GM21717 (cell line): ENCODE measurements around the gene CILP2.

Source experiments
- ATAC-seq: cut with Tn5 transposase; IDR thresholded peaks from one replicate; pipeline ENCODE4 v1.9.1; 2021; ENCODE audit warnings: mild to moderate bottlenecking, moderate library complexity; ENCODE audit not compliant: unreplicated experiment

Gene CILP2, protein sequence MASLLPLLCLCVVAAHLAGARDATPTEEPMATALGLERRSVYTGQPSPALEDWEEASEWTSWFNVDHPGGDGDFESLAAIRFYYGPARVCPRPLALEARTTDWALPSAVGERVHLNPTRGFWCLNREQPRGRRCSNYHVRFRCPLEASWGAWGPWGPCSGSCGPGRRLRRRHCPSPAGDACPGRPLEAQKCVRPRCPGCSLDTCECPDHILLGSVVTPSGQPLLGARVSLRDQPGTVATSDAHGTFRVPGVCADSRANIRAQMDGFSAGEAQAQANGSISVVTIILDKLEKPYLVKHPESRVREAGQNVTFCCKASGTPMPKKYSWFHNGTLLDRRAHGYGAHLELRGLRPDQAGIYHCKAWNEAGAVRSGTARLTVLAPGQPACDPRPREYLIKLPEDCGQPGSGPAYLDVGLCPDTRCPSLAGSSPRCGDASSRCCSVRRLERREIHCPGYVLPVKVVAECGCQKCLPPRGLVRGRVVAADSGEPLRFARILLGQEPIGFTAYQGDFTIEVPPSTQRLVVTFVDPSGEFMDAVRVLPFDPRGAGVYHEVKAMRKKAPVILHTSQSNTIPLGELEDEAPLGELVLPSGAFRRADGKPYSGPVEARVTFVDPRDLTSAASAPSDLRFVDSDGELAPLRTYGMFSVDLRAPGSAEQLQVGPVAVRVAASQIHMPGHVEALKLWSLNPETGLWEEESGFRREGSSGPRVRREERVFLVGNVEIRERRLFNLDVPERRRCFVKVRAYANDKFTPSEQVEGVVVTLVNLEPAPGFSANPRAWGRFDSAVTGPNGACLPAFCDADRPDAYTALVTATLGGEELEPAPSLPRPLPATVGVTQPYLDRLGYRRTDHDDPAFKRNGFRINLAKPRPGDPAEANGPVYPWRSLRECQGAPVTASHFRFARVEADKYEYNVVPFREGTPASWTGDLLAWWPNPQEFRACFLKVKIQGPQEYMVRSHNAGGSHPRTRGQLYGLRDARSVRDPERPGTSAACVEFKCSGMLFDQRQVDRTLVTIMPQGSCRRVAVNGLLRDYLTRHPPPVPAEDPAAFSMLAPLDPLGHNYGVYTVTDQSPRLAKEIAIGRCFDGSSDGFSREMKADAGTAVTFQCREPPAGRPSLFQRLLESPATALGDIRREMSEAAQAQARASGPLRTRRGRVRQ

DNA sequence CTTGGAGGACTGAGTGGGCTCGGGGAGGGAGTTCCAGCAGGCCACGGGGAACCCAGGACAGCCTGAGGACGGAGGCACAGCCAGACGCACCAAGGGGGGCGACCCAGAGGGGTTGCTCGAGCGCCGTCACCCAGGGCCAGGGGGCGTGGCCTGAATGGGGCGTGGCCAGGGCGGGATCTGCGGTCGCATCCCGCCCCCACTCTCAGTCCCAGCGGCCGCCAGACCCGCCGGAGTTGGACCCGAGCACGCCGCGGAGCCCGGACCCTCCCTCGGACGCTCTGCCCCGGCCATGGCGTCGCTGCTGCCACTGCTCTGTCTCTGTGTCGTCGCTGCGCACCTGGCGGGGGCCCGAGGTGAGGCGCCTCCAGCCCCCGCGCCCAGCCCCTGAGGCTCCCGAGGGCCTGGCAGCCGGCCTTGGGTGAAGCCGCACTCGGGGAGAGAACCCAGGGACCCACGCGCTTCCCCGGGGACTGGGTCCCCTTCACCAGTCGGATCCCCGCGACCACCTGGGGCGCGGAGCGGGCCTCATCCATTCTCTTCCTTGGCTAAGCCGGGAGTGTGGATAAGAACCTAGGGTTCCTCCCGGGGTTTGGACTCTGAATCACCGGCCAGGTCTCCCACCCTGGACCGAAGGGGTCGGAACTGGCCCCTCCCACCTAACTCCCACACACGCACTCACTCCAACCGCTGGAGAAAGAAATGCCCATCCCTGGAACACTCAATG, at the start of gene CILP2:
CILP2 (plus strand) TSS at position 205 of the 724 bp plus-strand sequence; CDS start at position 290, 85 bp downstream.
- no peak for ATAC-seq

DNA sequence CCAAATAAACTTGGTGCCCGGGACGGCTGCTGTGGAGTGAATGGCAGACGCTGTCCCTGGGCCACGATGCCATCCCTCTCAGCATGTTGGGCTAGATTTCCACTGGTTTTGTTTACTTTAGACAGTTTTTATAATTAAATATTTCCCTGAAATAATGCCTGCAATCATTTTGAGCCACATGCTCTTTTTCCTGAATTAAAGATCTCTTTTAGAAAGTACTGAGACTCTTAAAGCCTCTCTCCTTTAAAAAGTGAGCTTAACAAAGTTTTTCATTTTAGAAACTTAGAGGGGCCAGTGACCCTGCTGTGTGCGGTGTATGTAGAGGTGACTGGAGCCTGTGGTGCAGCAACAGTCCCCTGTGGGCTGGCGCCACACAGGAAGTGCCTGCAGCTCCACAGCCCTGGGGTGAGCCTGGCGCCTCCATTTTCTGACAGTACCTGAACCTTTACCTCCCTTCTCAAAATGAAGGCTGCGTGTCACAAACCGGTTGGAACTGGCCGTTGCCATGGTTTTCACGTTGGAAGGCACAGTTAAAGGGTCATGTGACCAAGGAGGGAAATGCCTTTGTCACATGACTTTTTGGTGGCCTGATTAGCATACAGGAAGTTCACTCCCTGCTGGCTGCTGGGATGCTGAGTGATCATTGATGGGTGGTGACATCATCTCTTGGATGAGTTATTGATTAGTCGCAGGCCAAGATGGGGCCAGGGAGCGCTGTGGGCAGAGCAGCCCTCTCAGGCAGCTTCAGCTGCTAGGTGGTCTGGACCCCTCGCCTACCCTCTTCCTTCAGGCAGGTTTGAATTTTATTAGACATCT, 49.0 kb upstream of the CILP2 start:
- peak; percentile 41 for ATAC-seq

DNA sequence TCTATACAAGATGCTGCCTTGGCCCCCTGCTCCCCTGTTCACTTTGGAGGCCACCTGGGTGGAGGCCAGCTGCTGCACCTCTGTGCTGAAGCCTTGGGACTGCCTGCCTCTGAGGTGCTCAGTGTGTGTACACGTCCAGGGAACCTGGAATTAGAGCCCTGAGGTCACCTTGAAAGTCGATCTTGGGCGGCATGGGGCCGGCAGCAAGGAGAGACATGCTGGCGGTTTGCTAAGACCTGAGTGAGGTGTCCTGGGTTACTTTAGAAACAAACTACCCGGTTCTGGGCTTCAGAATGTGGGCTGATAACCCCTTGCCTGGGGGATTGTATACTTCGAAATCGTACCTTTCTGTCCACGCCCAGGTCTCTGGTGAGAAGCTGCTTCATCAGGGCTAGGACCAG, 48.3 kb upstream of the CILP2 start:
- no peak for ATAC-seq

DNA sequence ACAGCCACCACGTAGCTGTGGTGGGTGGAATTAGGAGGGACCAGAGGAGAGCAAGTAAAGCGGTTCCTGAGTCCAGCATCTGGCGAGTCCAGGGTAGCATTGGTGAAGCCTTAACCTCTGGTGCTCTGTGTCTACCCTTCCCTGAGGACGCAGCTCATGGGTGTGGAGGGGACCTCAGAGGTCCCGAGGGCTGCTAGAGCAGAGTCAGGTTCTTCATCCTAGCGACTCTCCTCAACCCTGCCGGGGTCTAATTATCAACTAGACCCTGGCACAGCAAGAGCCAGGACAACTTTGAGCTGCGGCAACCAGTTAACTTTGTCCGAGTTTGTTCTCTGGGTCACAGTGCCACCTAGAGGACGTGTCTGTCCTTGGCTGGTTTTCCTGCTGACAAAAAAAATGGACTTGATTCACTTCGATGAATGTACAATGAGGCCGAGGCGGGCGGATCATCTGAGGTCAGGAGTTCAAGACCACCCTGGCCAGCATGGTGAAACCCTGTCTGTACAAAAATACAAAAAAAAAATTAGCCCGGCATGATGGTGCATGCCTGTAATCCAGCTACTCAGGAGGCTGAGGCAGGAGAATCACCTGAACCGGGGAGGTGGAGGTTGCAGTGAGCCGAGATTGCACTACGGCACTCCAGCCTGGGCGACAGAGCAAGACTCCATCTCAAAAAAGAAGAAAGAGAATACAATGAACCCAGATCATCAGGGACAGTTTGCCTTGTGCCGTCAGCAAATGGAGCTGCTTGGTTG, 47.7 kb upstream of the CILP2 start:
- no peak for ATAC-seq

DNA sequence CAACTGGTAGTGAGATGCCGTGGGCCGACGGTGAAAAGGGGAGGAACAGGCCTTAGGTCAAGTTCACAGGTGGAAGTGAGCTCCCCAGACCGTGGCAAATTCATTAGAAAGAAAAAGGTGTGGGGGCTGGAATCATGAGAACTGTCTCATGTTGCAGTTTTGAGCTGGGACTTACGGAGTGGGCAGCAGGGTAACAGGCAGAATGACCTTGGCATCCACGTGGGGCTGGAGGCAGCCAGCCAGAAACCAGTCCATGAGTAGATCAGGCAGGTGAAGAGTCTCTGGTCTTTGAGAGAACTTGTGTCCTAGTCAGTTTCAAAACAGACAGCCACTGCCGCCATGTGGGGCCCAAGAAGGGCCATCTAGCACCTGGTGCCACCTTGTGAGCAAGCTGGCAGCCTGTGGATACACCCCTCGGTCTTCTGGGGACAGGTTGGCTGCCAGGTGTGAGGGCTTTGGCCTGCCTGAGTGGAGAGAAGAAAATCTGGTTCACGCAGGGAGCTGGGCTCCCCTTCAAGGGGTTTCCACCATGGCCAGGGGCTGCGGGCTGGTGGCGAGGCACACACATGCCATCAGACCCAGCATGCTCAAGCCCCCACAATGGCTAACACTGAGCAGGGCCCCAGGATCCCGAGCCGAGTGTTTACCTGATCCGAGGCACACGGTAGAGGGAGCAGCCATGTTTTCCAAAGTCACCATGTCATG, 46.6 kb upstream of the CILP2 start:
- ATAC-seq: no peak

DNA sequence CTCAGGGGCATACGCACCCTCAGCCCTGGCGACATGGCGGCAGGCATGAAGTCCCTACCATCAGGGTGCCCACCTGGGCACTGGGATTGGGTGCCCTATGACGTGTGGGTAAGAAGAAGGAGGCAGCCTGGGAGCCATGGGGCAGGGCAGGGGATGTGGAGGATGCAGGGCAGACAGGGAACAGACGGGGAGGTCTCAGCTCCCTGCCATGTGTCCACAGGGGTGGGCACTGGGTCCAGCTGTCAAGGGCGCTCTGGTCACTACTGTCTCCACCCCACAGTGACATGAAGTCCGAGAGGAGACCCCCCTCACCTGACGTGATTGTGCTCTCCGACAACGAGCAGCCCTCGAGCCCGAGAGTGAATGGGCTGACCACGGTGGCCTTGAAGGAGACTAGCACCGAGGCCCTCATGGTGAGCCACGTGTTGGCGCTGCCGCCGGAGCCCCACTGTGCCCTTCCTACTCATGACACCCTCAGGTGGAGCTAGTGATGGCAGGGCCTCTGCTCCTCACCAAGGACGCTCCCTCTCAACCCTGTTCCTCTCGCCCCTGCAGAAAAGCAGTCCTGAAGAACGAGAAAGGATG, 45.9 kb upstream of the CILP2 start:
- ATAC-seq: no peak

DNA sequence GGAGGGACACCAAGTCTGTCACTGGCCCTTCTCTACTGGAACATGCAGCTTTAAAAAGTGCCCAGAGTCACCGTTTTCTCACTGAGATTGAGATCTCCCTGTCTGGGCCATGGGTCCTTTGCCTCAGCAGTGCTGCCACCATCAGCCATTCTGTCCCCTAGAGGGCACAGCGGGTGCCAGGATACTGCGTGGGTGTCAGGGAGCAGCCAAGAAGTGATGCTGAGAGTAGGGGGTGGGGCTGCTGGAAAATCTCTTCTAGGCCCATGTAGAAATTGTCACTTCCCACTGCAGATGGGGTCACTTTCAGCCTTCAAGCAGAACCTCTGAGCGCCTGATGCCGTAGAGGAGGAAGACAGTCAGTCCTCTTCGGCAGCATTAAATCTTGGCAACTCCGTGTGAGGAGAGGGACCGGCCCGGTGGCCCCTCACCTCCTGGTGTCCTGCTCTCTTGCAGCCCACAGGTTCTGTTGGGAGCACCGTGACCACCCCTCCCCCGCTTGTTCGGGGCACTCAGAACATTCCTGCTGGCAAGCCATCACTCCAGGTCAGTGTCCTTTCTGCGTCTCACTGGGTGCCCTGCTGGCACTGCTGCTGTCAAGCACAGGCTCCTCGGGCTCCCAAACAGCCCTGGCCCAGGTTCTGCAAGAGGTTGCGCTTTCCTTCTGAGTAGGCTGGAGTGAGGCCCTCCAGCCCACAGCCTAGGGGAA, 44.1 kb upstream of the CILP2 start:
- ATAC-seq: no peak

DNA sequence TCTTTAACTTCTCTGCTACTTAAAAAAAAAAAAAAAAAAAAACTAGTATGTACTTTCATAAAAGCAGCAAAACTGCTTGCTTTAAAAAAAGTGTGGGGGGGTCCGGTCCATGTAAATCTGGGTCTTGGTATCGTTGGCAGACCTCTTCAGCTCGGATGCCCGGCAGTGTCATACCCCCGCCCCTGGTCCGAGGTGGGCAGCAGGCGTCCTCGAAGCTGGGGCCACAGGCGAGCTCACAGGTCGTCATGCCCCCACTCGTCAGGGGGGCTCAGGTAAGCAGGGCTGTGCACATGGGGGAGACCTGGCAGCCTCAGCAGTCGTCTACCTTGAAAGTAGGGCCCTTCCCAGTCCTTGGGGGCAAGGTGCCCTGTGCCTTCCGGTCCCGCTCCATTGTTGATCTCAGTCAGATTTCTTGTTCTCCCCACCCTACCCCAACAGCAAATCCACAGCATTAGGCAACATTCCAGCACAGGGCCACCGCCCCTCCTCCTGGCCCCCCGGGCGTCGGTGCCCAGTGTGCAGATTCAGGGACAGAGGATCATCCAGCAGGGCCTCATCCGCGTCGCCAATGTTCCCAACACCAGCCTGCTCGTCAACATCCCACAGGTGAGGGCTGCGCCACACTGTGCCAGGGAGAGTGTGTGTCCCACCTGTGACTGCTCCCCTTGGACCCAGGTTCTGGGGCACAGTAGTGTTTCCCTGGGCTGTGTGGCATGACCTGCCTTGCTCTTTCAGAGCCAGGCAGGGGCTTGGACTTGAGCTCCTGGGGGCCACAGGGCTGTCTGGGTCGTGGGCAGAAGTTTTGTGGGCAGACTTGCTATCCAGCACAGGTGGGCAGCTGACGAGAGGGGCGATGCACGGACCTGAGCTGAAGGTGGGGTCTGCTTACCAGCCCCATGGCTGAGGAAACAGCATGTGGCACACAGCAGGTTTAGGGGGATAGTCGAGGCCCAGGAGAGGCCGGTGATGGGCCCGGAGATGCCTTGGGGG, 42.2 kb upstream of the CILP2 start:
- ATAC-seq: no peak

DNA sequence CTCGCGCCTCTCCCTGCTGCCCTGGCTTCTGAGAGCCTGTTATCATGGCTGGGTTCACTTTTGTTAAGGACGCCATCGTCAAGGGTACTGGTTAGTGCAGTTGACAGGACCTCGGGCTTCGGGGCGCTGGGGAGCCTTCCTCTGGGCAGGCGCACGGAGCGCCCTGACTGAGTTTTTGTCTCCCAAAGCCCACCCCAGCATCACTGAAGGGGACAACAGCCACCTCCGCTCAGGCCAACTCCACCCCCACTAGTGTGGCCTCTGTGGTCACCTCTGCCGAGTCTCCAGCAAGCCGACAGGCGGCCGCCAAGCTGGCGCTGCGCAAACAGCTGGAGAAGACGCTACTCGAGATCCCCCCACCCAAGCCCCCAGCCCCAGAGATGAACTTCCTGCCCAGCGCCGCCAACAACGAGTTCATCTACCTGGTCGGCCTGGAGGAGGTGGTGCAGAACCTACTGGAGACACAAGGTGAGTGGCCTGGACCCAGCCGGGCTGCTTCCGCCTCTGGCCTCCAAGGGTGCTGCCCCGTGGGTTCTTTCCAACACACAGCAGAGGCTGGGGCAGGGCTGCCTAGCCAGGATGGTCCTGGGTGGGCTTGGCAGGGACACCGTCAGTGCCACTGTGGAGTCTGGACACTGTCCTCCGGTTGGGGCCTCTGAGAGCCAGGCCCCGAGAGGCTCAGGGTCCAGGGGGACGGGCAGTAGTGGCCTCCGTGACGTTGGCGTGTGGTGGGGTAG, 39.6 kb upstream of the CILP2 start:
- ATAC-seq: no peak

DNA sequence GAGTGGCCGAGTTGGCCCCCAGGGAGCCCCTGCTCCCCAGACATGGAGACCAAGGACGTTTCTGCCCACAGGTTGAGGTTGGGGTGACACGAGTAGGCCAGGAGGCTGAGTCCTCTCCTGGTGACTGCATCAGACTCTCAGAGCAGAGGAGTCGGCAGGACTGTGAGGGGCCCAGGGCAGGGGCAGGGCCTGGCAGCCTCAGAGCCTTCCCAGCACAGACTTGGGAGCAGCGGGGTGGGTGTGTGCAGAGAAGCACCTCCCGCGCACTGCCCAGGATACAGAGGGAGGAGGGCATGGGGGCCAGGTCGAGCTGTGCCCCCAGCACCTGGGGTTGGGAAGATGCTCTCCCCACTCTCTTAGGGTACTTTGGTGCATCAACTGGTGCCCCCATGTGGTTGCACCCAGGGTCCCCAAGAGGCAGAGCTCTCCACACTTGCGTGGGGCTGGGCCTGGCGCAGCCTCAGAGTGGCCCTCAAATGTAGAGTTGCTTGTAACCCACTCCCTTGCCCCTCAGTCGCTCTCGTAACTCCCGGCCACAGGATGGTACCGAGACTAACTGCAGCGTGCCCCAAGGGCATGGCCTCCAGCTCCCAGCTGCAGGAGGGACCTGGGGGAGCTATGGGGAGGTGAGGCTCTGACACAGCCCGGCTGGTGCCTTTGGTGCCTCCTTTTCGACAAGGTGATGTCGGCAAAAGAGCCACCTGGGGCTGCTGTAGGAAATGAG, 38.6 kb upstream of the CILP2 start:
- no peak for ATAC-seq

DNA sequence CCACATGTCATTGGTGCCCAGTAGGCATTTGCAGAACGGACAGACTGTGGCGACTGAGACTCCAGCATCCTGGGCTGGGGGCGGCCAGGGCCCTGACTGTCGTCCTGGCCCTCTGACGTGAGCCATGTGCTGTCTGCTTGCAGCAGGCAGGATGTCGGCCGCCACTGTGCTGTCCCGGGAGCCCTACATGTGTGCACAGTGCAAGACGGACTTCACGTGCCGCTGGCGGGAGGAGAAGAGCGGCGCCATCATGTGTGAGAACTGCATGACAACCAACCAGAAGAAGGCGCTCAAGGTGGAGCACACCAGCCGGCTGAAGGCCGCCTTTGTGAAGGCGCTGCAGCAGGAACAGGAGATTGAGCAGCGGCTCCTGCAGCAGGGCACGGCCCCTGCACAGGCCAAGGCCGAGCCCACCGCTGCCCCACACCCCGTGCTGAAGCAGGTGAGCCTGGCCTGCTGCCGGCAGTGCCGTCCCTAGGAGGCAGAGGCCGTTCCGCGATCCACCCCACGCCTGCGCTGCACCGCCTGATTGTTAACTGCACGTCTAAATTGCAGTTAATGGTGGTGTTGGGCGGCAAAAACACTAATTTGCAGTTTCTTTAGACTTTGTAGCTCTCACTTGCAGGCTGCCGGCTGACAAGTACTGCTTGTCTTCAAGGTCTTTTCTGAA, 37.0 kb upstream of the CILP2 start:
- ATAC-seq: no peak

DNA sequence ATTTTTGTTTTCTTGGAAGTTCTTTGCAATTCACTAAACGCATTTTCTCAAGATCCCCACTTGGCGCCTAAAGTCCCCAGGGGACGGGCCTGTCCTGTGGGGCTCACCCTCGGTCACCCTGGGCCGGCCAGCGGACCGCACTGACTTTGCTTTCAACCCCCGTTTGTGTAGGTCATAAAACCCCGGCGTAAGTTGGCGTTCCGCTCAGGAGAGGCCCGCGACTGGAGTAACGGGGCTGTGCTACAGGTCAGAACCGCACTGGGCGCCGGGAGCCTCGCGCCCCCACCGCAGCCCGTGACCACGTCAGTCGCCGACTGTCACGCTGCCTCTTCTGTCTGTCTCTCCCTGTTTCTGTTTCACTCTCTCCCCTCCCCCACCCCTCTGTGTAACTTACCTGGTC, 36.3 kb upstream of the CILP2 start:
- ATAC-seq: no peak

DNA sequence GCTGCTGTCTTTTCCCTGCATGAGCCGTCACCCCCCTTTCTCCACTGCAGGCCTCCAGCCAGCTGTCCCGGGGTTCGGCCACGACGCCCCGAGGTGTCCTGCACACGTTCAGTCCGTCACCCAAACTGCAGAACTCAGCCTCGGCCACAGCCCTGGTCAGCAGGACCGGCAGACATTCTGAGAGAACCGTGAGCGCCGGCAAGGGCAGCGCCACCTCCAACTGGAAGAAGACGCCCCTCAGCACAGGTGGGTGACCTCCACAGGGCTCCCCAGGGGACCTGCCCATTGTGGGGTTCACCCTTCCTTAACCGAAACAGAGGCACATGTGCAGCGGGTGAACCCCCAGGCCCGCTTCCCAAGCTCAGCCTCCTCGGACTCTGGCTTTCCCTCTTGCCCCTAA, 35.8 kb upstream of the CILP2 start:
- ATAC-seq: no peak

DNA sequence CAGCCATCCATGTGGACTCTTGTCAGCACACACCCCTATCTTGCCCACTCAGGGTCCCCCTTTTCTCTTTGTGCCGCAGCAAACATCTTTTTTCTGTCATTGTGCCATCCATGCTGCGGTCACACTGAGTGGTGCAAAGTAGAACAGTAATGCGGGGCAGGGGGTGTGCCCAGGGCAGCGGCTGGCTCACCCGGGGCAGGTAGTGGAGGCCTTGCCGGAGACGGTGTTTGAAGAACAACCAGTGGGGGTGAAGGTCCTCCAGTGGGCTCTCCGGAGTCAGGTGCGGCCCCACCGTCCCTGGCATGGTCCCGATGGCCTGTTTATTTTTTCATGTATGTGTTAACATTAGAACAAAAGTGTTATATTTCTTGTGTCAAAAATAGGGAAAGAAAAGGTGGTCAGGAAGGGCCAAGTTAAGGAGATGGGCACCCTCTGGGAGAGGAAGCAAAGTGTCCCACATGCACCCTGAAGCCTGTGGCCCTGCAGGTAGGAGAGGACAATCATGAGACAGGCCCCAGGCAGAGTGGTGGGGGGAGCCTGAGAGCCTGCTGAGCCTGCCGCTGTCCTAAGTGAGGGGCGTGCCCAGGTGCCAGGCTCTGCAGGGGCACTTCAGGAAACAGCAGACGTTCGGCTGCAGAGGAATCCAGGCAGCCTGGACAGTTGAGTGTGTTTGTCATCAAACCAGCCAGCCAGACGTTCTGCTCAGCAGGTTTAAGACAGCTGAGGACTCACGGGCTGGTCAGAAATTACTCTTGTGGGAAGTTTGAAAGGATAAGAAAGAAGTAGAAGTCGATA, 35.1 kb upstream of the CILP2 start:
- ATAC-seq: no peak
